ENCODE measurements around the gene PTPRO. TPM values are rescaled to one million over a fixed set of nuclear protein-coding genes. Genes with fewer than 3 reads are reported as not detected.

PTPRO gene
- total RNA-seq, 1 donor from 2014 or later = 0.74 TPM

GRCh38 chr12:15634010-15634683 lies 311.8 kb downstream of the PTPRO start:
- Mint-ChIP-seq H3K4me1 (ENCODE audit: unreplicated experiment) (peaks cover 5% of the 10 kb centered on the region), H3K9me3 (ENCODE audit: unreplicated experiment) (no peaks in the 10 kb centered on the region), H3K27me3 (ENCODE audit: unreplicated experiment) (no peaks in the 10 kb centered on the region), H3K36me3 (ENCODE audit: low read depth, unreplicated experiment) (no peaks in the 10 kb centered on the region), H3K4me3 (ENCODE audit: unreplicated experiment) (no peak overlapping the region), H3K27ac (ENCODE audit: unreplicated experiment) (no peak overlapping the region)
- no peak for TF ChIP-seq CTCF (IDR thresholded peaks at IDR 0.05; ENCODE audit: unreplicated experiment)
- DNase-seq (ENCODE audit: low spot score) = no peak

GRCh38 chr12:15636060-15636890 lies 314.0 kb downstream of the PTPRO start:
- H3K9me3 Mint-ChIP-seq (ENCODE audit: unreplicated experiment) = no peaks in the 10 kb centered on the region
- H3K36me3 Mint-ChIP-seq (ENCODE audit: low read depth, unreplicated experiment) = no peaks in the 10 kb centered on the region
- no peak for DNase-seq (ENCODE audit: low spot score)
- peaks cover 1% of the 10 kb centered on the region for H3K4me1 Mint-ChIP-seq (ENCODE audit: unreplicated experiment)
- no peak overlapping the region for H3K4me3 Mint-ChIP-seq (ENCODE audit: unreplicated experiment)
- TF ChIP-seq CTCF (IDR thresholded peaks at IDR 0.05; ENCODE audit: unreplicated experiment) = no peak
- no peak overlapping the region for H3K27ac Mint-ChIP-seq (ENCODE audit: unreplicated experiment)
- peaks cover 3% of the 10 kb centered on the region for H3K27me3 Mint-ChIP-seq (ENCODE audit: unreplicated experiment)

GRCh38 chr12:15638231-15638630 lies 315.9 kb downstream of the PTPRO start:
- DNase-seq (ENCODE audit: low spot score) = no peak
- TF ChIP-seq CTCF (IDR thresholded peaks at IDR 0.05; ENCODE audit: unreplicated experiment) = no peak
- Mint-ChIP-seq H3K4me1 (ENCODE audit: unreplicated experiment) (no peaks in the 10 kb centered on the region), H3K27ac (ENCODE audit: unreplicated experiment) (no peak overlapping the region), H3K9me3 (ENCODE audit: unreplicated experiment) (no peaks in the 10 kb centered on the region), H3K4me3 (ENCODE audit: unreplicated experiment) (no peak overlapping the region), H3K36me3 (ENCODE audit: low read depth, unreplicated experiment) (no peaks in the 10 kb centered on the region), H3K27me3 (ENCODE audit: unreplicated experiment) (peaks cover 3% of the 10 kb centered on the region)

- no peak for TF ChIP-seq CTCF (IDR thresholded peaks at IDR 0.05; ENCODE audit: unreplicated experiment)
- H3K36me3 Mint-ChIP-seq (ENCODE audit: low read depth, unreplicated experiment) = no peaks in the 10 kb centered on the region
- H3K27ac Mint-ChIP-seq (ENCODE audit: unreplicated experiment) = no peak overlapping the region
- peaks cover 3% of the 10 kb centered on the region for H3K27me3 Mint-ChIP-seq (ENCODE audit: unreplicated experiment)
- H3K4me3 Mint-ChIP-seq (ENCODE audit: unreplicated experiment) = no peak overlapping the region
- H3K4me1 Mint-ChIP-seq (ENCODE audit: unreplicated experiment) = no peaks in the 10 kb centered on the region
- no peaks in the 10 kb centered on the region for H3K9me3 Mint-ChIP-seq (ENCODE audit: unreplicated experiment)
- DNase-seq (ENCODE audit: low spot score) = no peak
These were observed 322.4 kb downstream of the PTPRO start for GRCh38 chr12:15644700-15645099.

- no peak overlapping the region for H3K4me3 Mint-ChIP-seq (ENCODE audit: unreplicated experiment)
- H3K27me3 Mint-ChIP-seq (ENCODE audit: unreplicated experiment) = no peaks in the 10 kb centered on the region
- no peaks in the 10 kb centered on the region for H3K36me3 Mint-ChIP-seq (ENCODE audit: low read depth, unreplicated experiment)
- H3K4me1 Mint-ChIP-seq (ENCODE audit: unreplicated experiment) = peaks cover 11% of the 10 kb centered on the region
- no peak overlapping the region for H3K27ac Mint-ChIP-seq (ENCODE audit: unreplicated experiment)
- no peak for TF ChIP-seq CTCF (IDR thresholded peaks at IDR 0.05; ENCODE audit: unreplicated experiment)
- DNase-seq (ENCODE audit: low spot score) = no peak
- no peaks in the 10 kb centered on the region for H3K9me3 Mint-ChIP-seq (ENCODE audit: unreplicated experiment)
These were observed 324.3 kb downstream of the PTPRO start for GRCh38 chr12:15646581-15646980.

Measured in endothelial cell (in vitro differentiated cells).